Dermis microvascular lymphatic vessel endothelial cell (primary cell): ENCODE results near the gene PDZRN4. TPM values are rescaled to one million over a fixed set of nuclear protein-coding genes. Genes with fewer than 3 reads are reported as not detected.
"Not testable (repeated sequence)": the region's sequence is repeated elsewhere in the genome, so short reads cannot be mapped to it uniquely, and the experiment has no call there.

ENCODE experiments used
- DNase-seq, 2 donors: peaks; one replicate each; pipeline versions ENCODE4 v3.0.0 to v3.0.0-alpha.2; 2010; ENCODE audit warnings: low read depth in 2 of 2
- total RNA-seq: library from RNA; depleted of rRNA; stranded (reverse); fragments of >200 nt; gene quantifications from 2 replicates; pipeline ENCODE4 v1.2.1, GENCODE V29; 2014

PDZRN4 gene
- total RNA-seq, 1 donor from 2014 or later = not detected

- no peak for DNase-seq
These were observed 368.1 kb downstream of the PDZRN4 start for GRCh38 chr12:41556176-41556575.

- no peak for DNase-seq
These were observed 369.2 kb downstream of the PDZRN4 start for GRCh38 chr12:41557344-41557743.

GRCh38 chr12:41558671-41559070 lies 370.6 kb downstream of the PDZRN4 start:
- no peak for DNase-seq

DNA sequence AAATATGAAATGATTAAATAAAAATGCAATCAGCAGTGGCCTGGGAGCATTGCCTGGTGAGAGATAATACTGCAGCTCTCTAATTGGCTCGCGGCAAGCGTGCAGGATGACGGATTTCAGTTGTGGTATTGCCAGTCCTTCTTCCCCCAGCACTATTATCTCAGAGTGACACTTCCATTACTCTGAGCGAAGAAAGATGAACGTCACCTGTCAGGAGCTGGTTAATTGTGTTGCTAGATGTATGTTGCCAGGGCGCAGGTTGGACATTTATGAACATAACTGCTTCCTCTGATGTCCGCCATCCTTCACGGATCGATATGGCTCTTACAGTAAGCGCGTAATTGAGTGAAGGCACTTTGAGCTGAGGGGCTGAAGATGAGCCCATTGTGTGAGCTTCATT lies 374.9 kb downstream of the PDZRN4 start:
- DNase-seq = no peak

- DNase-seq = no peak
These were observed 376.7 kb downstream of the PDZRN4 start for GRCh38 chr12:41564816-41565215.

DNA sequence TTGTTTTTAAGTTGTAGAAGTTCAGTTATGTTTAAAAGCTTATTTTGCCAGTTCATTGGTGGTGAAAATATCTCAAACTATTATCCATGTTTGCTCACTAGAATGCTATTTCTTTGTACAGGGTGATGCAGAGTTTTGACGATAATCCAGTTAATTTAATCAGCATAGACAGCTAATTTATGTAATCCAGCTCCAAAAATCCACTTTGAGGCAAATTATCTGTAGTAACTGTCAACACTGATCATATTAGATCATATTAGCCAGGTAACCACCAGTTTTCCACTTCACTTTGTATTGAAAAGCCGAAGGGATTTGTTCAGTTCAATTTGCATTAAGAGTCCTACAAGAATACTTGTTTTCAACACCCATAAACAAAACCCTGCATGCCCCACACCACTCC lies 378.6 kb downstream of the PDZRN4 start:
- DNase-seq = no peak

DNA sequence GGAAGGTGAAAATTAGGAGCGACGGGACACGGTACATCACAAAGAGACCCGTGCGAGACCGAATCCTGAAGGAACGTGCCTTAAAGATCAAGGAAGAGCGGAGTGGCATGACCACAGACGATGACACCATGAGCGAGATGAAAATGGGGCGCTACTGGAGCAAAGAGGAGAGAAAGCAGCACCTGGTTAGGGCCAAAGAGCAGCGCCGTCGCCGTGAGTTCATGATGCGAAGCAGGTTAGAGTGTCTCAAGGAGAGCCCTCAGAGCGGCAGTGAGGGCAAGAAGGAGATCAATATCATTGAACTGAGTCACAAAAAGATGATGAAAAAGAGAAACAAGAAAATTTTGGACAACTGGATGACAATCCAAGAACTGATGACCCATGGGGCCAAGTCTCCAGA lies 385.3 kb downstream of the PDZRN4 start:
- DNase-seq = no peak

DNA sequence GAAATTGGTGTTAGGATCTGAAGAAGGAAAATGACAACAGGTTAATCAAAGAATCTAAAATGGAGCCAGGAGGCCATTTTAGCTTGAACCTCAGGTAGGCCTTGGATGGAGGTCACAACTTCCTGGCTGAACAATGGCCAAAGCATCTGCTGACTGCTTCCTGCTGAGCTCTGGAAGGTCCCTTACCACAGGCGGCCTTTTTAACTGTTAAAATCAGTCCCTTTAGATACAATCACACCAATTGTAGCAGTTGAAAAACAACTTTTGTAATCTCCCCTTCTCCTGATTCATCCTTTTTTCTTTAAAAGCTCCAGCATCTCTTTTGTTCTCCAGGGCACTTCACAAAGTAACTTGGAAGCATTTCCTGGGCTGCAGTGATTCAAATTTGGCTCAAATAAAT lies 388.8 kb downstream of the PDZRN4 start:
- DNase-seq = peak in 1 of 2 donors; percentile 3

DNA sequence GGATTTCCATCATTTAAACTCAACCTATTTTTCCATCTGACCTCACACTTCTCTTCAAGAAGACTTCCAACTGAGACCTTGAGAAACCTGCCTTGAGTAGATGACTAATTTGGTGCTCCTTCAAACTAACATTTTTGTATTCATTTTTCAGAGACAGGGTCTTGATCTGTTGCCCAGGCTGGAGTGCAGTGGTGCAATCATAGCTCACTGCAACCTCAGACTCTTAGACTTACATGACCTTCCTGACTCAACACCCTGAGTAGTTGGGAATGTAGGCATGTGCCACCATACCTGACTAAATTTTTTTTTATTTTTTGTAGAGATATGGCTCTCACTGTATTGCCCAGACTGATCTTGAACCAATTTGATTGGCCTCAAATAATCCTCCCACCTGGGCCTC lies 389.9 kb downstream of the PDZRN4 start:
- no peak for DNase-seq

DNA sequence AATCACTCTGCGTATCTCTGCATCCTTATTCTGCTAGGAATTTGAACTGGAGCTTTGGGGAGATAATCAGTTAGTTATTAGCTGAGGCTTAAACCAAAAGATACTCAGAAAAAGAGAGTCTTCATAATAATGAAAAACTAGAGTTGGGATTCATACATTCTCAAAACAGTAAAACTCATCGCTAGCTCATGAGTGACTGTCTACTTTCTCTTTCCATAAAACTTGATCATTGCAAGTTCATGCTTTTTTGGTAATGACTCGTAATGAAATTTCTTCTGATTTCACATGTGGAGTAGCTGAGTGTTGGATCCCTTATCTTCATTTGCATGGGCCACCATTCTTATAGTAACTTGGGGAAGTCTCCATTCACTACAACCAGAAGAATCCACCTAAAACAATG lies 397.7 kb downstream of the PDZRN4 start:
- no peak for DNase-seq

DNA sequence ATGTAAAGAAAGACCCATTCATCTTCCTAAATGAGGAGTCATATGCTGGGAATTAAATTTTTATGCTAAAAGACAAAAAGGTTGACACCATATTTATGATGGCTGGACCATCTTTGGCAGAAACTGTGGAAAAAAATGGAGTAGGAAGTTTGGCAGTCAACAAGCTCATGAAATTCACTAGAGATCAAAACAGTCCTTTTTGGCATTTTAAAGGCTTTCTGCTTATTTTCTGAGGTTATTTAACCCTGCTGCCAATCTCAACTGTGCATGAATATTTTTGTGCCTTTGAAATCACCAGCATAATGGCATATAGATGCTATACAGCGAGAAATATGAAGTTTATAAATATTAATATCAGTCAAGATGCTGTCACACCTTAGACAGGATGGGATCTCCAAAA lies 399.5 kb downstream of the PDZRN4 start:
- no peak for DNase-seq

DNA sequence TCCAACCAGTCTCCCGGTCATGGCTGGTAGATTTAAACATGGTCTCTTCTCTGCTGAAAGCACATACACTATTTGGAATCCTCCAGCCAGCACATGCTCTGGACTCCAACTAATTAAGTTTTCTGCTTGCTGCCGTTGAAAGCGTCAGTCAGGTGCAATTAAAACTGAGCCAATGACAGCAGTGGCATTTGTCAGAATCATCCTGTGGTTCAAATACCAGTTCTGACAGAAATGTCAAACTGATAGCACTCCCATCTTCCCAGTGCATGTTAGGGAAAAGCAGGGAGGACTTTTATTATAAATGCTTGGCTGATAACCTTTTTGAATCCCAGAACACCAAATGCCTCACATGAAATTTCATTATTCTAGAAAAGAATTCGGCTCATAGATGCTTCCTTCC lies 401.8 kb downstream of the PDZRN4 start:
- DNase-seq = no peak

DNA sequence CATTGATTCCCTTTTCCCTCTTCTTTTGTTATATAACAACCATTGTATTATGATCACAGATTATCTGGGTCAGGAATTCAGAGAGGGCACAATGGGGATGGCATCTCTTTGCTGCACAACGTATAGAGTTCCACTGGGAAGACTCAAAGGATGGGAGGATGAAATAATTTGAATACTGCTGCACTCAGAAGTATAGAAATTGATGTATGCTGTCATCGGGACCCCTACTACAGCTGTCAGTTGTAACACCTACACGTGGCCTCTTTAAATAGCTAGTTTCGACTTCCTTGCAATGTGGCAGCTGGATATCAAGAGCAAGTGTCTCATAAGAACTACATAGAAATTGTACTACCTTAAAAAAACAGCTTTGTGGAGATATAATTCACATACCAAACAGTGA lies 408.1 kb downstream of the PDZRN4 start:
- no peak for DNase-seq

DNA sequence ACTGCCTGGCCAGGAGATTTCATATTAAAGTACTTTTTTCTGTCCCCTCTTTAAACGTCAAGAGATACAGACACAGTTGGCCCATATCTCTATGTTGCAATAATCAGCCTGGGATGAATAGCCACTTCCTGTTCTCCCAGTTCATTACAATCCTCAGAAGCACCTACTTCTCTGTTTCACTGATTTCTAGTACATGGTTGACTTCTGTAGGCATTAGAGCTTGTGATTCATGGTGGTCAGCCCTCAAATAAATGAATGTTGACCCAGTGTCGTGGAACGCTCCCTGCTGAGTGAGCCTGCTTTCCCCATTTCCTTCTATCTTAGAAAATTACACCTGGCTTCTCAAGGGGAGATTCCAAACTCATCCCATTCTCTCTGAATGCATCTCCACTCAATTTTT lies 416.7 kb downstream of the PDZRN4 start:
- DNase-seq = no peak

- no peak for DNase-seq
These were observed 417.6 kb downstream of the PDZRN4 start for GRCh38 chr12:41605545-41606305.

DNA sequence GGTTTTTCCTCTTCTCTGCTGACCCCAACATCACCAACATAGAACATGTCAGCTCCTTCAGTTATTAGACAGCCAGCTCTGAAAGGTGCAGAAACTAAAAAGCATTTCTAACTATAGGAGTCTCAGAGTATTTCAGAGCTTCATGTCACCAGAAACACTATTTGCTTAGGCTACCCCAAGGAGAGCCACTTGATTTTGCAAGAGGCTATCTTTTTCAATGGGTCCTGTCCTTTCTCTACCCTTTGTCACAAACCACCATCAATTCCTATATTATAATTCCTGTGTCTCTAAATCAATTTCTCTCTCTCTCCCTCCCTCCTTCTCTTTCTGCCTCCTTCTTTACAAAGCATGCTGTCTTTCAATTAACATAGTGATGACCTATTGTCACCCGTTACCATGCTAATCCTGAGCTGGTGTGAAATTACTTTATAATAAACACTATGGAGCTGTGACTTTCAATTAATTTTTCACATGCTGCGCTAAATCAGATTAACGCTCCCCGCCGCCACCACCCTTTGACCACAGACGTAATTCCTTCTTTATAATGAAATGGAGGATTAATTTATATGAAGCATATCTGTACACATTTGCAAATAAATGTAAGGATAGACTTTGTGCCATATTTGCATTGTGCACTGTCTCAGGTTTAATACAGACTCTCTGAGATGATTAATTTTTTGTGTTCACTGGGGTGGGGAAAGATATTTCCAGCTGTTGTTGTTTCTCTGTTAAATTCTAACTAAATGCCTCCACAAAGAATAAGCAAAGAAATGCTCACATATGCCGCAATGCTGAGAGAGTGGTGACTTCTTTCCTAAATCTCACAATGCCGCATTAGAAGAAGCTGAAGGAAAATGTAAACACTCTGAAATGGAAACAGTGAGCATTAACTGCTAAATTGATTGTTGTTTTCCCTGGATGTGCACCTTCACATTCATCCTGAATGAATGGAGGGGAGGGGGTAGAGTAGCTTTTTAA lies 418.6 kb downstream of the PDZRN4 start:
- DNase-seq = no peak

DNA sequence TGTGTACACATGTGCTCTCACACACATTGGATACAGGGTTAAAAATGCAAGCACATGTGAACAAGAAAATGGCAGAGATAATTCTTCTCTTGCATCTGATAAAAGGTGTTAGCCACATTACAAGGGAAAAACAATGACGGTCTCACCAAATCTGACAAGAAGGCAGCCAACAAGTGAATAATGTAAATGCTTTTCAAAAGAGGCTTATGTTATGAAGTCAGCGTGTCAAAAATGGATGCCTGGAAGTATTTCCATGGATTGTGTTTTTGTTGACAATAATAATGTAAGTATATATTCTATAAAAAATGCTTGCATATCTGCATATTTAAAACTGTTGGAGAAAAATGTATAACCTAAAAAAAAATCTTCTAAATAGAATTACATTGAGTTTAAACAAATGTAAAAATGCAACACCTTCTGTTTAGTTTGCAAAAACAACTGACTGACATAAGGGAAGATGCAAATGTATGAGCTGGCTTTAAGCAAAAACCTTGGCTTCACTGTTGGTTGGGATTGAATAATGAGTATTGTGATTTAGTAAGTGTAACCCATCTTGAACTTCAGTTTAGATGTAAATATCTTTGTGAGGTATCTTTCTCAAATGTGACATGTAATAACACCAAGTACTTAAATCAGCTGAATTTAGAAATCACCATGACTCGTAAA lies 424.9 kb downstream of the PDZRN4 start:
- no peak for DNase-seq

DNA sequence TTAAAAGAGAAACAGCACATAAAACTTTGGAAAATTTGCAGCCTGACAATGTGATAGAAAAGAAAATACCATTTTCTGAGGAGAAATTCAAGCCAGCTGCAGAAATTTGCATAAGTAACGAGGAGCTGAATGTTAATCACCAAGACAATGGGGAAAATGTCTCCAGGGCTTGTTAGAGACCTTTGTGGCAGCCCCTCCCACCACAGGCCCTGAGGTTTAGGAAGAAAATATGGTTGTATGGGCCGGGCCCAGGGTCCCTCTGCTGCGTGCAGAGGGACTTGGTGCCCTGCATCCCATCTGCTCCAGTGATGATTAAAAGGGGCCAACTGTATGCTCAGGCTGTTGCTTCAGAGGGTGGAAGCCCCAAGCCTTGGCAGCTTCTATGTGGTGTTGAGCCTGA lies 427.1 kb downstream of the PDZRN4 start:
- not testable (repeated sequence) for DNase-seq

- DNase-seq = no peak
These were observed 431.6 kb downstream of the PDZRN4 start for GRCh38 chr12:41619705-41620104.

- DNase-seq = no peak
These were observed 433.2 kb downstream of the PDZRN4 start for GRCh38 chr12:41621291-41621690.
